ENCODE measurements around the gene C2orf72. TPM values are rescaled to one million over a fixed set of nuclear protein-coding genes. Genes with fewer than 3 reads are reported as not detected.
"Not testable (repeated sequence)": the region's sequence is repeated elsewhere in the genome, so short reads cannot be mapped to it uniquely, and the experiment has no call there.

Gene C2orf72
- total RNA-seq, 4 donors from 2014 or later: 0.19 to 0.54 TPM; not detected in 2

DNA sequence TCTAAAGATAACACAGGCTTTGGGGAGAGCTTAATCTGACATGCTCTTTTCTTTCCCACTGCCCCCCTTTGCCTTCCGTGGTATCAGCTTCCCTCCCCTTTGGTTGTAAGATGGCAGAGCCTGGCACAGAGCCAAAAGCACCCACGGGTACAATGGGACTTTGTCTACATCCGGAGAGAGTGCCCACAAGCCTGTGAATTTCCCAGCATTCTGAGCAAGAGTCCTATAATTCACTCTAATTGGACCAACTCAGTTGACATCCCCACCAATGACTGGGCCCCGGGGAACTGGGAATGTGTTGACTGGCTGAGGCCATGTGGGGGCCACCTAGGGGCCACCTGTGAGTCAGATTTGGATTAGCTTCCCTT, 20.1 kb upstream of the C2orf72 start:
- no peak for ATAC-seq

GRCh38 chr2:231018184-231018583, 19.1 kb upstream of the C2orf72 start:
- no peak for ATAC-seq
- 49 to 92% methylated on average over 2 of the region's 3 CpGs for WGBS, 2 donors (ENCODE audit: low coverage in 1 of 2)

More for the DNA sequence above, 20.1 kb upstream of the C2orf72 start:
- no peaks in the 10 kb centered on the region for H3K9me3 ChIP-seq
- H3K4me3 ChIP-seq: no peak overlapping the region
- WGBS, 2 donors (ENCODE audit: low coverage in 1 of 2): 43 to 80% methylated on average over 1 to 4 of the region's 4 CpGs
- no peak overlapping the region for H3K27ac ChIP-seq
- no peak for TF ChIP-seq POLR2A (IDR thresholded peaks at IDR 0.05)
- TF ChIP-seq CTCF (IDR thresholded peaks at IDR 0.05): no peak
- TF ChIP-seq POLR2AphosphoS5 (IDR thresholded peaks at IDR 0.05): no peak
- TF ChIP-seq EP300 (IDR thresholded peaks at IDR 0.05): no peak
- H3K4me1 ChIP-seq: no peaks in the 10 kb centered on the region
- H3K27me3 ChIP-seq: peaks cover 16% of the 10 kb centered on the region
- no peaks in the 10 kb centered on the region for H3K36me3 ChIP-seq

GRCh38 chr2:231025059-231025458, 12.3 kb upstream of the C2orf72 start:
- H3K9me3 ChIP-seq, ATAC-seq, H3K36me3 ChIP-seq, H3K27ac ChIP-seq, H3K4me3 ChIP-seq, H3K4me1 ChIP-seq: not testable (repeated sequence)
- H3K27me3 ChIP-seq: peaks cover 16% of the 10 kb centered on the region
- WGBS, 2 donors (ENCODE audit: low coverage in 1 of 2): 88% methylated on average over 3 of the region's 3 CpGs; no CpG with 5 or more reads in 1 of the 2 donors

More at GRCh38 chr2:231018184-231018583, 19.1 kb upstream of the C2orf72 start:
- no peaks in the 10 kb centered on the region for H3K36me3 ChIP-seq
- H3K27me3 ChIP-seq: peaks cover 16% of the 10 kb centered on the region
- H3K4me3 ChIP-seq: no peak overlapping the region
- no peaks in the 10 kb centered on the region for H3K4me1 ChIP-seq
- H3K9me3 ChIP-seq: no peaks in the 10 kb centered on the region
- TF ChIP-seq POLR2A (IDR thresholded peaks at IDR 0.05) (no peak), POLR2AphosphoS5 (IDR thresholded peaks at IDR 0.05) (no peak), EP300 (IDR thresholded peaks at IDR 0.05) (no peak), CTCF (IDR thresholded peaks at IDR 0.05) (no peak)
- H3K27ac ChIP-seq: no peak overlapping the region

- ATAC-seq: no peak
- Histone ChIP-seq H3K9me3 (no peaks in the 10 kb centered on the region), H3K4me1 (no peaks in the 10 kb centered on the region), H3K4me3 (no peak overlapping the region), H3K36me3 (no peaks in the 10 kb centered on the region), H3K27me3 (peaks cover 35% of the 10 kb centered on the region), H3K27ac (no peak overlapping the region)
- no peak for TF ChIP-seq POLR2AphosphoS5 (IDR thresholded peaks at IDR 0.05)
- no peak for TF ChIP-seq CTCF (IDR thresholded peaks at IDR 0.05)
- no peak for TF ChIP-seq POLR2A (IDR thresholded peaks at IDR 0.05)
- TF ChIP-seq EP300 (IDR thresholded peaks at IDR 0.05): no peak
Measured at GRCh38 chr2:231028889-231029288, 8.4 kb upstream of the C2orf72 start.

DNA sequence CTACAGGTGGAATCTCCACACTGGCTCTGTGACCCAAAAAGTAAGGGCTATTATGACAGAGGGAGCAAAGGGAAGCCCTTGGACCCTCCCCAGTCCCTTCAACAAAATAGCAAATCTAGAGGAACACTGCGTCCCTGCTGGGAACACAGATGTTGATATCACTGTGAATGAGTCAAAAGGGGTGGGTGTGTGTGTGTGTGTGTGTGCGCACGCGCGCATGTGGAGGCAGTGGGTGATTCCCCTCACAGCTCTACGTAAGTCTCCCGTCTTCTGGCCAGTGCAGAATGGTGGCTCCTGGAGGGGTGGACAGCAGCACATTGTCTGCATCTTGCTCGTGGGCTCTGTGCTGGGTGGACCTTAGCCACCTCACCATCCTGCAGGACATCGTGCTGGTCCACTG, 7.8 kb upstream of the C2orf72 start:
- no peaks in the 10 kb centered on the region for H3K36me3 ChIP-seq
- H3K9me3 ChIP-seq: no peaks in the 10 kb centered on the region
- TF ChIP-seq POLR2AphosphoS5 (IDR thresholded peaks at IDR 0.05): no peak
- no peak for TF ChIP-seq CTCF (IDR thresholded peaks at IDR 0.05)
- no peak for TF ChIP-seq POLR2A (IDR thresholded peaks at IDR 0.05)
- TF ChIP-seq EP300 (IDR thresholded peaks at IDR 0.05): no peak
- 73 to 80% methylated on average over 2 to 9 of the region's 9 CpGs for WGBS, 2 donors (ENCODE audit: low coverage in 1 of 2)
- no peaks in the 10 kb centered on the region for H3K4me1 ChIP-seq
- no peak overlapping the region for H3K4me3 ChIP-seq
- no peak overlapping the region for H3K27ac ChIP-seq
- ATAC-seq: no peak
- H3K27me3 ChIP-seq: peaks cover 39% of the 10 kb centered on the region

Data from gastroesophageal sphincter (tissue), 4 donors.